Measurements from ENCODE around the gene PMAIP1. TPM values are rescaled to one million over a fixed set of nuclear protein-coding genes. Genes with fewer than 3 reads are reported as not detected.

Gene PMAIP1
- total and polyA plus RNA-seq, 9 of the 15 experiments (the other 6 are each of a cell fraction or from before 2014, with no cell fraction given) = 8.0 to 22.9 (median 14.9) TPM

DNA sequence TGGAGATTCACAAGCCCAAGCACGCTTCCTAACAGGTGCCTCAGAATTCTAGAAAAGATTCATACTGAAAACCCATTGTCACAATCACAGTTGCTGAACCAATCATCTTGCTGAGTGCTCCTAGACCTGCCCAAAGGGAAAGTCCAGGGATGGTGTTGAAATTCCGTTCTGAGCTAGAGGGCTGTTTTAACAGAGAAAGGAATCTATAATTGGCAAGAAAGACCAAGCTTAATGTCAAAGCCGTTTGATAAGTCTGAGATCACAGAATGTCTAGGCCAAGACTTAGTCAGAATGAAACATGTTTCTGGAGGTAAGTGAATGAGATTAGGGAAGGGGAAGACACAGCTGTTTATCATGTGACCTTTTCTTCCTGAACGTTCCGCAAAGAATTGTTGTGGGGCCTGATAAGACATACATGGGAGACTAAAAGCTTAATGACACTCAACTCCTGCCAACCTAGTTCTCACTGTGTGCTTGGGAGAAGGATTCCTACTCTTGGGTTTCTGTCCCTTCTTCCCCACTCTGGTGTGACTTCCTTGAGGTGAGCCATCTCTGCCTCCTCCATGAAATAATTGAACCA lies 27.5 kb downstream of the PMAIP1 start (continued):
- TF ChIP-seq ZNF766 (CRISPR knock-in tag; conservative IDR thresholded peaks at IDR 0.05) (no peak), CEBPZ (IDR thresholded peaks at IDR 0.05; ENCODE audit: borderline replicate concordance, low read depth, low read length) (no peak), FOXA1 (IDR thresholded peaks at IDR 0.05; ENCODE audit: borderline replicate concordance) (no peak), TCFL5 (CRISPR knock-in tag; conservative IDR thresholded peaks at IDR 0.05) (no peak), SMAD2 (IDR thresholded peaks at IDR 0.05; ENCODE audit: low read depth, low read length) (no peak), ARID1B (IDR thresholded peaks at IDR 0.05) (peak; percentile 71), ZBTB12 (CRISPR knock-in tag; IDR thresholded peaks at IDR 0.05) (no peak), ZNF277 (CRISPR knock-in tag; IDR thresholded peaks at IDR 0.05; ENCODE audit: borderline replicate concordance) (no peak), NR1H2 (CRISPR knock-in tag; IDR thresholded peaks at IDR 0.05) (no peak), ZNF644 (tag; IDR thresholded peaks at IDR 0.05; ENCODE audit: low read depth) (no peak), SNIP1 (IDR thresholded peaks at IDR 0.05; ENCODE audit: low read depth) (no peak), SMAD4 (CRISPR knock-in tag; conservative IDR thresholded peaks at IDR 0.05) (0 out of 2 replicates have a peak, but pooled peaks have one; percentile 32), NEUROD1 (IDR thresholded peaks at IDR 0.05; ENCODE audit: borderline replicate concordance, low read depth, low read length, partially characterized antibody) (no peak), CXXC5 (CRISPR knock-in tag; IDR thresholded peaks at IDR 0.05) (peak; percentile 61), ZC3H8 (IDR thresholded peaks at IDR 0.05) (no peak), NCOR1 (IDR thresholded peaks at IDR 0.05) (peak; percentile 51; the same call in 1 of the 2 replicates), ZSCAN32 (CRISPR knock-in tag; IDR thresholded peaks at IDR 0.05) (no peak), POLR2B (IDR thresholded peaks at IDR 0.05; ENCODE audit: low read depth, partially characterized antibody) (no peak)
- TF ChIP-seq, protein P1, sequence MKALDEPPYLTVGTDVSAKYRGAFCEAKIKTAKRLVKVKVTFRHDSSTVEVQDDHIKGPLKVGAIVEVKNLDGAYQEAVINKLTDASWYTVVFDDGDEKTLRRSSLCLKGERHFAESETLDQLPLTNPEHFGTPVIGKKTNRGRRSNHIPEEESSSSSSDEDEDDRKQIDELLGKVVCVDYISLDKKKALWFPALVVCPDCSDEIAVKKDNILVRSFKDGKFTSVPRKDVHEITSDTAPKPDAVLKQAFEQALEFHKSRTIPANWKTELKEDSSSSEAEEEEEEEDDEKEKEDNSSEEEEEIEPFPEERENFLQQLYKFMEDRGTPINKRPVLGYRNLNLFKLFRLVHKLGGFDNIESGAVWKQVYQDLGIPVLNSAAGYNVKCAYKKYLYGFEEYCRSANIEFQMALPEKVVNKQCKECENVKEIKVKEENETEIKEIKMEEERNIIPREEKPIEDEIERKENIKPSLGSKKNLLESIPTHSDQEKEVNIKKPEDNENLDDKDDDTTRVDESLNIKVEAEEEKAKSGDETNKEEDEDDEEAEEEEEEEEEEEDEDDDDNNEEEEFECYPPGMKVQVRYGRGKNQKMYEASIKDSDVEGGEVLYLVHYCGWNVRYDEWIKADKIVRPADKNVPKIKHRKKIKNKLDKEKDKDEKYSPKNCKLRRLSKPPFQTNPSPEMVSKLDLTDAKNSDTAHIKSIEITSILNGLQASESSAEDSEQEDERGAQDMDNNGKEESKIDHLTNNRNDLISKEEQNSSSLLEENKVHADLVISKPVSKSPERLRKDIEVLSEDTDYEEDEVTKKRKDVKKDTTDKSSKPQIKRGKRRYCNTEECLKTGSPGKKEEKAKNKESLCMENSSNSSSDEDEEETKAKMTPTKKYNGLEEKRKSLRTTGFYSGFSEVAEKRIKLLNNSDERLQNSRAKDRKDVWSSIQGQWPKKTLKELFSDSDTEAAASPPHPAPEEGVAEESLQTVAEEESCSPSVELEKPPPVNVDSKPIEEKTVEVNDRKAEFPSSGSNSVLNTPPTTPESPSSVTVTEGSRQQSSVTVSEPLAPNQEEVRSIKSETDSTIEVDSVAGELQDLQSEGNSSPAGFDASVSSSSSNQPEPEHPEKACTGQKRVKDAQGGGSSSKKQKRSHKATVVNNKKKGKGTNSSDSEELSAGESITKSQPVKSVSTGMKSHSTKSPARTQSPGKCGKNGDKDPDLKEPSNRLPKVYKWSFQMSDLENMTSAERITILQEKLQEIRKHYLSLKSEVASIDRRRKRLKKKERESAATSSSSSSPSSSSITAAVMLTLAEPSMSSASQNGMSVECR (CRISPR knock-in tag; IDR thresholded peaks at IDR 0.05) = no peak
